ENCODE measurements around the gene PPP1R26.

Gene PPP1R26

GRCh38 chr9:135502168-135502872 is 22.7 kb downstream of the PPP1R26 start (continued):
- no peak for TF ChIP-seq ZNF292 (tag by site-specific recombination; IDR thresholded peaks at IDR 0.05; ENCODE audit: borderline replicate concordance, low read depth)
- TF ChIP-seq ZNF350 (tag by site-specific recombination; IDR thresholded peaks at IDR 0.05) = no peak
- no peak for TF ChIP-seq ZNF274 (IDR thresholded peaks at IDR 0.05; ENCODE audit: low read length)
- TF ChIP-seq ZNF274 (tag by site-specific recombination; IDR thresholded peaks at IDR 0.05; ENCODE audit: borderline replicate concordance) = no peak
- no peak for TF ChIP-seq ZBTB48 (tag by site-specific recombination; IDR thresholded peaks at IDR 0.05)
- TF ChIP-seq ZBTB7A (tag by site-specific recombination; IDR thresholded peaks at IDR 0.05; ENCODE audit: low read depth) = no peak
- TF ChIP-seq GLI2 (tag by site-specific recombination; IDR thresholded peaks at IDR 0.05; ENCODE audit: borderline replicate concordance, low read depth) = no peak
- no peak for TF ChIP-seq ZNF202 (tag by site-specific recombination; IDR thresholded peaks at IDR 0.05; ENCODE audit: borderline replicate concordance)
- peak; percentile 60; the same call in 1 of the 2 replicates for TF ChIP-seq ZFHX2 (tag by site-specific recombination; conservative IDR thresholded peaks at IDR 0.05)
- peak; percentile 33; the same call in 1 of the 2 replicates for TF ChIP-seq ZNF449 (tag by site-specific recombination; IDR thresholded peaks at IDR 0.05)
- no peak for TF ChIP-seq ZFP3 (tag by site-specific recombination; IDR thresholded peaks at IDR 0.05; ENCODE audit: low read depth)
- no peak for TF ChIP-seq SALL2 (tag by site-specific recombination; IDR thresholded peaks at IDR 0.05; ENCODE audit: borderline replicate concordance)
- TF ChIP-seq ZNF175 (tag by site-specific recombination; IDR thresholded peaks at IDR 0.05) = no peak
- TF ChIP-seq ZNF239 (tag by site-specific recombination; IDR thresholded peaks at IDR 0.05) = no peak
- no peak for TF ChIP-seq ZNF510 (tag by site-specific recombination; IDR thresholded peaks at IDR 0.05; ENCODE audit: insufficient replicate concordance)
- TF ChIP-seq ATF2 (tag by site-specific recombination; IDR thresholded peaks at IDR 0.05; ENCODE audit: low read depth) = no peak

- ChIA-PET POLR2A (no interaction called here), CTCF (interaction anchor here (0.9 kb wide), 1 partner anchor 91 kb away, joined by 3 read pairs; no protein-coding TSS in a partner anchor)
- peaks cover 3% of the 10 kb centered on the region; the same call in 1 of the 2 replicates for H3K4me1 ChIP-seq (ENCODE audit: control insufficient read depth, insufficient read depth, low read length)
- no peak overlapping the region for H3K27ac ChIP-seq (ENCODE audit: extremely low read depth, low read depth, low read length)
- H3K4me3 ChIP-seq (ENCODE audit: low read depth, low read length) = no peak overlapping the region
- no peaks in the 10 kb centered on the region for H3K9me3 ChIP-seq (ENCODE audit: control insufficient read depth, insufficient read depth, low read depth, low read length)
- H3K36me3 ChIP-seq (ENCODE audit: control insufficient read depth in 2 of 2, insufficient read depth in 1 of 2, low read length in 2 of 2) = peaks cover 0 to 38% of the 10 kb centered on the region in 2 experiments; a peak in 2 of 3 replicates
- TF ChIP-seq ZBTB1 (tag by site-specific recombination; IDR thresholded peaks at IDR 0.05) = no peak
- TF ChIP-seq ZNF792 (tag by site-specific recombination; IDR thresholded peaks at IDR 0.05) = no peak
- TF ChIP-seq ZNF645 (tag by site-specific recombination; IDR thresholded peaks at IDR 0.05) = no peak
- no peak for TF ChIP-seq BCL11B (tag by site-specific recombination; IDR thresholded peaks at IDR 0.05; ENCODE audit: low read depth)
- TF ChIP-seq HOXC10 (CRISPR knock-in tag; IDR thresholded peaks at IDR 0.05) = no peak
- no peak for TF ChIP-seq PRDM10 (tag by site-specific recombination; IDR thresholded peaks at IDR 0.05)
- no peak for TF ChIP-seq PRDM1 (tag by site-specific recombination; IDR thresholded peaks at IDR 0.05)
- TF ChIP-seq CTCF (tag by site-specific recombination; IDR thresholded peaks at IDR 0.05) = no peak
- TF ChIP-seq ZNF654 (tag by site-specific recombination; IDR thresholded peaks at IDR 0.05; ENCODE audit: low read depth) = no peak
- no peak for TF ChIP-seq ZNF341 (tag by site-specific recombination; IDR thresholded peaks at IDR 0.05; ENCODE audit: low read depth)
Observed at GRCh38 chr9:135502873-135503321, 23.3 kb downstream of the PPP1R26 start.

Measured in HEK293 (cell line).